ENCODE measurements around the gene TMUB2. TPM values are rescaled to one million over a fixed set of nuclear protein-coding genes. Genes with fewer than 3 reads are reported as not detected.
A peak's percentile ranks its signal among the peaks of the same experiment; 100 is the strongest.

Gene TMUB2
- total and polyA plus RNA-seq, 2 of the 13 experiments (the other 11 are each of a cell fraction or from before 2014, with no cell fraction given), result 26.9 to 50.8 TPM

- TF ChIP-seq, protein P1, sequence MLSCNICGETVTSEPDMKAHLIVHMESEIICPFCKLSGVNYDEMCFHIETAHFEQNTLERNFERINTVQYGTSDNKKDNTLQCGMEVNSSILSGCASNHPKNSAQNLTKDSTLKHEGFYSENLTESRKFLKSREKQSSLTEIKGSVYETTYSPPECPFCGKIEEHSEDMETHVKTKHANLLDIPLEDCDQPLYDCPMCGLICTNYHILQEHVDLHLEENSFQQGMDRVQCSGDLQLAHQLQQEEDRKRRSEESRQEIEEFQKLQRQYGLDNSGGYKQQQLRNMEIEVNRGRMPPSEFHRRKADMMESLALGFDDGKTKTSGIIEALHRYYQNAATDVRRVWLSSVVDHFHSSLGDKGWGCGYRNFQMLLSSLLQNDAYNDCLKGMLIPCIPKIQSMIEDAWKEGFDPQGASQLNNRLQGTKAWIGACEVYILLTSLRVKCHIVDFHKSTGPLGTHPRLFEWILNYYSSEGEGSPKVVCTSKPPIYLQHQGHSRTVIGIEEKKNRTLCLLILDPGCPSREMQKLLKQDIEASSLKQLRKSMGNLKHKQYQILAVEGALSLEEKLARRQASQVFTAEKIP (CRISPR knock-in tag; IDR thresholded peaks at IDR 0.05; ENCODE audit: borderline replicate concordance), result no peak
- TF ChIP-seq, protein P2, sequence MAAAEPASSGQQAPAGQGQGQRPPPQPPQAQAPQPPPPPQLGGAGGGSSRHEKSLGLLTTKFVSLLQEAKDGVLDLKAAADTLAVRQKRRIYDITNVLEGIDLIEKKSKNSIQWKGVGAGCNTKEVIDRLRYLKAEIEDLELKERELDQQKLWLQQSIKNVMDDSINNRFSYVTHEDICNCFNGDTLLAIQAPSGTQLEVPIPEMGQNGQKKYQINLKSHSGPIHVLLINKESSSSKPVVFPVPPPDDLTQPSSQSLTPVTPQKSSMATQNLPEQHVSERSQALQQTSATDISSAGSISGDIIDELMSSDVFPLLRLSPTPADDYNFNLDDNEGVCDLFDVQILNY (CRISPR knock-in tag; conservative IDR thresholded peaks at IDR 0.05), result no peak
- TF ChIP-seq ZNF562 (CRISPR knock-in tag; IDR thresholded peaks at IDR 0.05; ENCODE audit: borderline replicate concordance), result no peak
- TF ChIP-seq KLF6 (CRISPR knock-in tag; IDR thresholded peaks at IDR 0.05), result no peak
- no peak for TF ChIP-seq ETV6 (CRISPR knock-in tag; conservative IDR thresholded peaks at IDR 0.05)
- TF ChIP-seq CHCHD3 (CRISPR knock-in tag; IDR thresholded peaks at IDR 0.05), result no peak
- no peak for TF ChIP-seq ELK4 (CRISPR knock-in tag; IDR thresholded peaks at IDR 0.05; ENCODE audit: borderline replicate concordance)
- TF ChIP-seq ZNF136 (CRISPR knock-in tag; IDR thresholded peaks at IDR 0.05; ENCODE audit: low read depth), result 0 out of 2 replicates have a peak, but pooled peaks have one; percentile 53
- TF ChIP-seq, protein P3, sequence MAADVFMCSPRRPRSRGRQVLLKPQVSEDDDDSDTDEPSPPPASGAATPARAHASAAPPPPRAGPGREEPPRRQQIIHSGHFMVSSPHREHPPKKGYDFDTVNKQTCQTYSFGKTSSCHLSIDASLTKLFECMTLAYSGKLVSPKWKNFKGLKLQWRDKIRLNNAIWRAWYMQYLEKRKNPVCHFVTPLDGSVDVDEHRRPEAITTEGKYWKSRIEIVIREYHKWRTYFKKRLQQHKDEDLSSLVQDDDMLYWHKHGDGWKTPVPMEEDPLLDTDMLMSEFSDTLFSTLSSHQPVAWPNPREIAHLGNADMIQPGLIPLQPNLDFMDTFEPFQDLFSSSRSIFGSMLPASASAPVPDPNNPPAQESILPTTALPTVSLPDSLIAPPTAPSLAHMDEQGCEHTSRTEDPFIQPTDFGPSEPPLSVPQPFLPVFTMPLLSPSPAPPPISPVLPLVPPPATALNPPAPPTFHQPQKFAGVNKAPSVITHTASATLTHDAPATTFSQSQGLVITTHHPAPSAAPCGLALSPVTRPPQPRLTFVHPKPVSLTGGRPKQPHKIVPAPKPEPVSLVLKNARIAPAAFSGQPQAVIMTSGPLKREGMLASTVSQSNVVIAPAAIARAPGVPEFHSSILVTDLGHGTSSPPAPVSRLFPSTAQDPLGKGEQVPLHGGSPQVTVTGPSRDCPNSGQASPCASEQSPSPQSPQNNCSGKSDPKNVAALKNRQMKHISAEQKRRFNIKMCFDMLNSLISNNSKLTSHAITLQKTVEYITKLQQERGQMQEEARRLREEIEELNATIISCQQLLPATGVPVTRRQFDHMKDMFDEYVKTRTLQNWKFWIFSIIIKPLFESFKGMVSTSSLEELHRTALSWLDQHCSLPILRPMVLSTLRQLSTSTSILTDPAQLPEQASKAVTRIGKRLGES (CRISPR knock-in tag; IDR thresholded peaks at IDR 0.05; ENCODE audit: borderline replicate concordance), result no peak
- no peak for TF ChIP-seq ZNF766 (CRISPR knock-in tag; IDR thresholded peaks at IDR 0.05; ENCODE audit: borderline replicate concordance)
- TF ChIP-seq CENPBD1 (CRISPR knock-in tag; IDR thresholded peaks at IDR 0.05; ENCODE audit: borderline replicate concordance, low read depth), result no peak; the same call in 1 of the 2 replicates
- no peak for TF ChIP-seq BRD4 (CRISPR knock-in tag; IDR thresholded peaks at IDR 0.05)
- no peak for TF ChIP-seq HMGXB3 (CRISPR knock-in tag; IDR thresholded peaks at IDR 0.05; ENCODE audit: borderline replicate concordance)
Observed at GRCh38 chr17:44217738-44218343, 31.1 kb downstream of the TMUB2 start (continued).

Data from HepG2 (cell line).